ENCODE results near the gene SERAC1.

DNA sequence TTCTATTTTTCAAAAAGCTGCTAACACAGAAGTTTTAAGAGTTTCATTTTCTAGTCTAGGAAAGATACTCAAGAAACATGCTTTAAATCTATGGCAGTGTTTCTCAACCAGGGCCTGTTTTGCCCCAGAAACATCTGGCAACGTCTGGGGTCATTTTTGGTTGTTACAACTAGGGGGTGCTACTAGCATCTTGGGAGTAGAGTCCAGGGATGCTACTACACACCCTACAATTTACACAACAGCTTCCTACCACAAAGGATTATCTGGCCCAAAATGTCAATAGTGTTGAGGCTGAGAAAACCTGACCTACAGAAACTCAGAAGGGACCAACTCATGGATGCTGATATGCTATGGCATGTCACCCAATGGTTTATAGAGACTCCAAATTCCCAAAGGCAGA, 24.4 kb downstream of the SERAC1 start:
- TF ChIP-seq POLR2A (IDR thresholded peaks at IDR 0.05) (no peak), CTCF (IDR thresholded peaks at IDR 0.05) (no peak), POLR2AphosphoS5 (IDR thresholded peaks at IDR 0.05; ENCODE audit: insufficient read depth in 1 of 2, low read depth in 1 of 2) (no peak)
